Ovary (tissue), 3 donors: ENCODE data around the gene SNX5.

ENCODE experiments used
- CTCF ChIP-seq, 3 donors: fragments of 450-650 bp in 2 of 3; fragments of 200-600 bp in 1 of 3; IDR thresholded peaks; one replicate each; pipeline versions ENCODE4 v1.5.1 to v1.8.0; 2016 to 2022; ENCODE audit warnings: antibody characterized with exemption in 3 of 3, mild to moderate bottlenecking in 1 of 3
- EP300 ChIP-seq: sonication (generic); formaldehyde crosslinking; IDR thresholded peaks from one replicate; pipeline ENCODE4 v1.6.1; 2017; ENCODE audit warnings: antibody characterized with exemption
- POLR2A ChIP-seq: fragments of 450-650 bp; IDR thresholded peaks from one replicate; pipeline ENCODE4 v1.6.1; 2017; ENCODE audit warnings: antibody characterized with exemption, mild to moderate bottlenecking, moderate library complexity
- donor health status: DM: no; HTN: no; CAD: no.

DNA sequence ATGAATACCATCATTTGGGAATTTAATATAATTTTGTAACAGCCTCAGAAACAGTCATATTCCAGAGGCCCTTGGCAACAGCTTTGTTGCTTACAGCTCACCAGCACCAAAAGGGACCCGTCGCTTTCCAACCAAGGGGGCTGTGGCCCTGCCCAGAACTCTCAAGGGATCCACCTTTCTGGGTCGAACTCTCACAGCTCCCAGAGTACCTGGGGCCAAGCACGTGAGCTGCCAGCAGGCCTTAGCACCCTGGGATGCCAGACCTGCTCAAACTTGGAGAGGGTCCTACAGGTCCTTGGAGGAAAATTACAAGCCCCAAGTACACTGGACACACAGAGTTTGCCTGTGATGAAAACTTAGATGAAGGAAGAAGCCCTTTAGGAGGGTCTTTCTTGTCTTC lies 66.6 kb downstream of the SNX5 start:
- TF ChIP-seq POLR2A = no peak
- TF ChIP-seq EP300 = no peak
- no peak for TF ChIP-seq CTCF (IDR thresholded peaks at IDR 0.05)
